Measurements from ENCODE around the gene CFAP45.
"Not testable (repeated sequence)": the region's sequence is repeated elsewhere in the genome, so short reads cannot be mapped to it uniquely, and the experiment has no call there.

DNA sequence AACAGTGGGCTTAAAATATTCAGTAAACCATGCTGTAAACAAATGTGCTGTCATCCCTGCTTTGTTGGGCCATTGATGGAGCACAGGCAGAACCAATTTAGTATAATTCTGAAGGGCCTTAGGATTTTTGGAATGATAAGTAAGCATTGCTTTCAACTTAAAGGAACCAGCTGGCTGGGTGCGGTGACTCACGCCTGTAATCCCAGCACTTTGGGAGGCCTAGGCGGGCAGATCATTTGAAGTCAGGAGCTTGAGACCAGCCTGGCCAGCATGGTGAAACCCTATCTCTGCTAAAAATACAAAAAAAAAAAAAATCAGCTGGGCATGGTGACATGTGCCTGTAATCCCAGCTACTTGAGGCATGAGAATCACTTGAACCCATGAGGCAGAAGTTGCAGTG lies 4.1 kb upstream of the CFAP45 start:
- not testable (repeated sequence) for TF ChIP-seq POLR2A (IDR thresholded peaks at IDR 0.05; ENCODE audit: low read depth); POLR2AphosphoS5 (IDR thresholded peaks at IDR 0.05); EP300 (IDR thresholded peaks at IDR 0.05)
- TF ChIP-seq, protein P1, sequence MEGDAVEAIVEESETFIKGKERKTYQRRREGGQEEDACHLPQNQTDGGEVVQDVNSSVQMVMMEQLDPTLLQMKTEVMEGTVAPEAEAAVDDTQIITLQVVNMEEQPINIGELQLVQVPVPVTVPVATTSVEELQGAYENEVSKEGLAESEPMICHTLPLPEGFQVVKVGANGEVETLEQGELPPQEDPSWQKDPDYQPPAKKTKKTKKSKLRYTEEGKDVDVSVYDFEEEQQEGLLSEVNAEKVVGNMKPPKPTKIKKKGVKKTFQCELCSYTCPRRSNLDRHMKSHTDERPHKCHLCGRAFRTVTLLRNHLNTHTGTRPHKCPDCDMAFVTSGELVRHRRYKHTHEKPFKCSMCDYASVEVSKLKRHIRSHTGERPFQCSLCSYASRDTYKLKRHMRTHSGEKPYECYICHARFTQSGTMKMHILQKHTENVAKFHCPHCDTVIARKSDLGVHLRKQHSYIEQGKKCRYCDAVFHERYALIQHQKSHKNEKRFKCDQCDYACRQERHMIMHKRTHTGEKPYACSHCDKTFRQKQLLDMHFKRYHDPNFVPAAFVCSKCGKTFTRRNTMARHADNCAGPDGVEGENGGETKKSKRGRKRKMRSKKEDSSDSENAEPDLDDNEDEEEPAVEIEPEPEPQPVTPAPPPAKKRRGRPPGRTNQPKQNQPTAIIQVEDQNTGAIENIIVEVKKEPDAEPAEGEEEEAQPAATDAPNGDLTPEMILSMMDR (IDR thresholded peaks at IDR 0.05) = not testable (repeated sequence)
